Peyer's patch (tissue), 4 donors: ENCODE data around the gene ARHGAP24.

ENCODE experiments used
- CTCF ChIP-seq, 6 experiments: fragments of 450-650 bp in 4 of 6; fragments of 200-600 bp in 2 of 6; sonication (generic) in 1 of 6; IDR thresholded peaks; one replicate each; pipeline ENCODE4 v1.5.1; 2017 to 2019; ENCODE audit warnings: antibody characterized with exemption in 6 of 6, mild to moderate bottlenecking in 3 of 6, moderate library complexity in 1 of 6
- POLR2A ChIP-seq, 2 donors: fragments of 450-650 bp; IDR thresholded peaks; one replicate each; pipeline ENCODE4 v1.5.1; 2017; ENCODE audit warnings: antibody characterized with exemption in 2 of 2, mild to moderate bottlenecking in 2 of 2, moderate library complexity in 2 of 2

DNA sequence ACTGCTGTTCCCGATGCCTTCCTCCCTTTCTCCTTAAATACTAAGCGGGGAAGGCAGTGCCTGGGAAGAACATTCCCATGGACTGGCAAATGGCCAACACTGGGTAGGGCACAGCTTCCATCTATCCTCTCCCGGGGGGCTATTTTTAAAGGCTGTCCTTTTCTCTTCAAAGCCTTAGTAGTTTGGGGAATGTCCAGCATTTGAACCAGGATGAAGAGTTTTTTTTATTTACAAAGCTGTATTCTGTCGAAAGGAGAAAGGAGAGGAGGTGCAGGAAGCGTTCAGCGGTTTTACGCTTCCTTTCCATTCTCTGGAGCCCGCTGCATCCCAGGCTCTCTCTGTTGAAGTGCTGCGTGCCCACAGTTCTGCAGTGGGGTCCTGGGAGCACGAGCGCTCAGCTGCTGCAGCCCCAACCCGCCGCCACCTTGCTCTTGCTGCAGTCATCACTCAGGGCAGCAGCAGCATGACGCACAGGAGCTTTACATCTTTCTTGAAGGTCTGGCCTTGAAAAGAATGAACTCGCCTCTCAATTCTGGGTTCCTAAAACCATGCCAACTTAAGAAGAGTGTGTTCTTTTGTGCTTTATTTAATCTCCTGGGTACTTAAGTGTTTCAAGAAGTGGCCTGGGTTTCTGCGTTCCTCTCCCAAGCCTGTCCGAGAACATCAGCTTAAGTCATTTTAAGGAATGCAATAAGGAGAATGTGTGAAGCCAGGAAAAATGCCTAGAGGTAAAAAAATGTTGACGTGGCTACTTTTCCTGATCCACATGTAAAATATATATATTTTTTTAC, 457.7 kb downstream of the ARHGAP24 start:
- no peak for TF ChIP-seq CTCF (IDR thresholded peaks at IDR 0.05)
- no peak for TF ChIP-seq POLR2A (IDR thresholded peaks at IDR 0.05)
